ENCODE results near the gene TNNI2. TPM values are rescaled to one million over a fixed set of nuclear protein-coding genes. Genes with fewer than 3 reads are reported as not detected.

TNNI2 gene
- polyA plus RNA-seq, 4 donors, result 0.20 to 1.3 (median 0.77) TPM

DNA sequence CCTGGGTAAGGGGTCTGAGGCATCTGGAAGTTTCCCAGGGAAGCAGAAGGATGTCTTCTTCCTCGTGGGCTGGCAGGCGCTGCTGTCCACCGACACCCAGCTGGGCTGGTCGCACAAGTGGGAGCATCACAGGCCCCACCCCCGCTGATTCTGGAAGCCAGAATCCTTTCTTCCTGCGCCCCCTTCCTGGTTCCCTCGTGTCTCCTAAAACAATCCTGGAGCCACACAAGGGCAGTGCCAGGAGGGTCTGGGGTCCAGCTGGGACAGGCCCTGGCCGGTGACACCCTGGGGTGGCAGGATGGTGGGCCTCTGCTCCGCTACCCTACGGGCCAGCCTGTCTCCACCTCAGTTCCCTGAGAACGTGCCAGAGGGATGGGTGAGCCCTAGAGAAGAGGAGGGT is 18.3 kb downstream of the TNNI2 start:
- no peak for DNase-seq (ENCODE audit: low read depth in 4 of 4, low spot score in 2 of 4)

DNA sequence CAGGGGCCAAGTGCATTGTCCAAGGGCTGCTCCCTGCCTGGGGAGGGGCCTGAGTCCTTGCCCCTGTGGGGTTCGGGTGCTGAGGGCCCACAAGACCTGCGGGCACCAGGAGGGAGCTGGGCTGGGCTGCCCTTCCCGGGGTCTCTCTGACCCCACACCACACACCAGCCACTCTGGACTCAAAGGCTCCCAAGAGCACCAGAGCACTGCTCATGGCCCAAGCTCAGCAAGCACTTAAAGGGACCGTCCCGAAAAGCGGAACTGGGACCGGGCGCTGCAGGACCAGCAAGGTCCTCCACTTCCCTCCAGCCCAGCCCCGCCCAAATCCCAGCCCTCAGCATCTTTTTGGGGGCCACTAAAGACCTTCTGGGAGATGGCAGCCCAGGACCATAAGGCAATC is 19.4 kb downstream of the TNNI2 start:
- no peak for DNase-seq (ENCODE audit: low read depth in 4 of 4, low spot score in 2 of 4)

DNA sequence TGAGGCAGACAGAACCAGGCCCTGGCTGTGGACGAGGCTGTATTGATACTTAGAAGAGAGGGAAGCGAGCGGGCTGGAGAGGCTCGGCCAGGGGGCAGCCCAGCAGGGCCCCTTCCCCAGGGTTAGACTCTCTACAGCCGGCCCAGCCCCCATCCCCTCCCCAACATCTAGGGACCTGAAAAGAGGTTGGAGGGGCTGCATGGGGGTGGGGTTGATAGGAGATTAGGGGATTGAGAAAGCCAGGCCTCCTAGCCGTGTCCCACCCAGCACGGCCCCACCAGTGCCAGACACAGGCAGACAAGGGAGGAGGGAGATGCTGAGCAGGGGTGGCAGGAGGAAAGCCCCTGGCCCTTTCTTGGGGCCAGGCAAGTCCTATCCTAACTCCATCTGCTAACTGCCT is 19.8 kb downstream of the TNNI2 start:
- no peak for DNase-seq (ENCODE audit: low read depth in 4 of 4, low spot score in 2 of 4)

DNA sequence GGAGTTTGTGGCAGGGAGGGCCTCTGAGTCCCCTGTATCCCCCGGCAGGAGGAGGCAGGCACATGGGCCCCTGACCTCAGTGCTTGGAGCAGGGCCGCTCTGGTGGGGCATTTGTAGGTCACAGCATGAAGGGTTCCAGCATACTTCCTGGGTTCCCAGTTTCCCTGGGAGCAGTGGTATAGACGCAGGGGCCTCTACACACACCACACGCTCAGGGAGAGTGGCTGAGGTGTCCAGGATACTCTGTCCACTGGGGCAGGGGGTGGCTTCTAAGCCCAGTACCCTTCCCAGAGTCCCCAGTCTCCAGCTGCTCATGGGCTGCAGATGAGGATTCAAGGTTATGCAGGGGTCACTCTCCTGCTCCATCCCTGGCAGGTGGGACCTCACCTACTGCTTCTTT is 20.2 kb downstream of the TNNI2 start:
- DNase-seq (ENCODE audit: low read depth in 4 of 4, low spot score in 2 of 4), result no peak

GRCh38 chr11:1860108-1860507 is 21.3 kb downstream of the TNNI2 start:
- DNase-seq (ENCODE audit: low read depth in 4 of 4, low spot score in 2 of 4), result no peak

DNA sequence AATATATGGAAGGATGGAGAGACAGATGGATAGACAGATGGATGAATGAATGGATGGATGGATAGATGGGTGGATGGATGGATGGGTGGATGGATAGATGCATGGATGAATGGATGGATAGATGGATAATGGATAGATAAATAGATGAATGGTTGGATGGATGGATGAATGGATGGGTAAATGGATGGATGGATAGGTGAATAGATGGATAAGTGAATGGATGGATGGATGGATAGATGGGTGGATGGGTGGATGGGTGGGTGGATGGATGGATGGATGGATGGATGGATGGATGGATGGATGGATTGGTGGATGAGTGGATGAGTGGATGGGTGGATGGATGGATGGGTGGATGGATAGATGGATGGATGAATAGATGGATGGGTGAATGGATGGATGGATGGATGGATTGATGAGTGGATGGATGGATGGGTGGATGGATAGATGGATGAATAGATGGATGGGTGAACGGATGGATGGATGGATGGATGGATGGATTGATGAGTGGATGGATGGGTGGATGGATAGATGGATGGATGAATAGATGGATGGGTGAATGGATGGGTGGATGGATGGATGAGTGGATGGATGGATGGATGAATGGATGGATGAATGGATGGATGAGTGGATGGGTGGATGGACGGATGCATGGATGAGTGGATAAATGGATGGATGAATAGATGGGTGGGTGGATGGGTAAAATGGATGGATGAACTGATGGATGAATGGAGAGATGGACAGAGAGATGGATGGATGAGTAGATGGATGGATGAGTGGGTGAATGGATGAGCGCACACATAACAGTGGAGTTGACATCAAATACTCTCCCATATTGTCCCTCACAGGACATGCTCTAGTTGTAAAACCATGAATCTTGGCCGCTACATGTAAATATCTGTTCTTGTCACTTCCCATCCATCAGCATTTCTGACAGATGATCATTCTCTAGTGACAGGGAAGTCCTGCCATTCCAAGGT is 22.9 kb downstream of the TNNI2 start:
- no peak for DNase-seq (ENCODE audit: low read depth in 4 of 4, low spot score in 2 of 4)

DNA sequence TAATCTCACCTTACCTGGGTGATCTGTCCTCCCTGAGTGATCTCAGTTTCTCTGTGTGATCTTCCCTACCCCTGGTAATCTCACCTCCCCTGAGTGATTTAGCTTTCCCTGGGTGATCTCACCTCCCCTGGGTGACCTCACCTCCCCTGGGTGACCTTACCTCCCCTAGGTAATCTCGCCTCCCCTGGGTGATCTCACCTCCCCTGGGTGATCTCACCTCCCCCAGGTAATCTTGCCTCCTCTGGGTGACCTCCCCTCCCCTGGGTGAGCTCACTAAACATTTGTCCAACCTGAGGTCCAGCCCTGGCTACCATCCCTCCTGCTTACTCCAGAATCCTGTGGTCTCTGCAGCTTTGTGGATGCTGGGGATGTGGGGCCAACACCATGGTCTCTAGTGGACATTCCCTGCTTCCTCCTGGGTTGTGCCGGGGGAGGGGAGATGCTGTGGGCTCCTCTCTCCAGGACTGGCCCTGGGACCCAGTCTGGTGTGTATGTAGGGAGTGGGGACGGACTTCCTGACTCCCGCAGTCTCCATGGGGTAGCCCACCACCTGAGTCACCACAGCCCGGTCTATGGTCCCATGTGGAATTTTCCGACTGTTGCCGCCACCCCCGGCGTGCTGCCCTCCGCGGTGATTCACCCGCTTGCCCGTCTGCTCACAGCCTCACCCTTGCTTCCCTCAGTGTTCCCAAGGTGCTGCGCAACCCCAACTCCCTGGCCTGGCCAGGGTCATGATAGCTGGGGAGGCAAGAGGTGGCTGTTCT is 24.0 kb downstream of the TNNI2 start:
- no peak for DNase-seq (ENCODE audit: low read depth in 4 of 4, low spot score in 2 of 4)

DNA sequence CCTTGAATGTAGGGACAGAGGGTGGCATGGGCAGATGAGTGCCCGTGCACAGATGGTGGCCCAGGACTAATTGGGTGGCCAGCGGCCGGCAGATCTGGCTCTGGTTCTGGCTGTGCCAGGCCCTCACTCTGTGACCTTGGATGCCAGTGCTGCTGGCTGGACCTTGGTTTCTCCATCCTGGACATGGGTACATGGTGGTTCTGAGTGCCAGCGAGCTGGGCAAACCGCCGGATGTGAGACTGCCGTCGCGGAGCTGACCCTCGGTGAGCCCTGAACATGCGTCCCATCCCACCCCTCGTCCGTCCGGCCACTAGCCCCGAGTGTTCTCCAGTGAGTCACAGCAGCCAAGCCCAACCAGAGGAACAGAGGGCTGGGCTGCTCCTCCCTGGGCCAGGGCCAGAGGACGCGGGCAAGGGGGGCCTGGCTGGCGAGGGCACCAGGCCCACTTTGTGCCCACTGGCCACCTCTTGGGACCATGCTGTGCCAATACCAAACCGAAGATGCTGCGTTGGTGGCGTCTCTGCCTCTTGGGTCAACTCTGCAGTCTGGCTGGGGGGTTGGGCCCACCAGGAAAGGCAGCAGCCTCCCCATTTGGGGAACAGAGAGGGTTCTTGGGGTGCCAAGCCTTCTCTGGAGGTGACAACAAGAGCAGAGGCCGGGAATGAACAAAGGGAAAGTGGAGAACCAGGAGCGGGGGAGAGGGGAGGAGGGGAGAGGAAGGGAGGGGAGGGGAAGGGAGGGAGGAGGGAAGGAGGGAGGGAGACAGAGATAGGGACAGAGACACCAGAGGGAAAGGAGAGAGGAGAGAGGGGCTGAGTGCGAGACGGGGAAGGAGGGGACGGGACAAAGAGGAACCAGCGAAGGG is 24.8 kb downstream of the TNNI2 start:
- no peak for DNase-seq (ENCODE audit: low read depth in 4 of 4, low spot score in 2 of 4)

DNA sequence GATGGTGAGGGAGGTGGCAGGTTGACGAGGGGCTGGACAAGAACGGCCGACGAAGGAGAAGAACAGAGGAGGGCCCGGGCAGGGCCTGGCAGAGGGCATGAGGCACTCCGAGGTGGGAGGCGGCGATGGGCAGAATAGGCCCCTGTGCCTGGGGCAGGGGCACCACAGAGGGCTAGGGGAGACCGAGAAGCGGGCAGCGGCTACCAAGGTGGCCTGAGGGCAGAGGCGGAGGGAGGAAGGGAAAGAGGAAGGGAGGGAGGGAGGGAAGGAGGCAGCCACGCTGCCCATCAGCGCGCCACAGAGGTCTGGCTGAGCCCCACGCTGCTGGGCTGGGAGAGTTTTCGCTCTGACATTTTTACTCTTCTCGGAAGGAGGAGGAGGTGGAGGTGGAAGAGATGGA is 25.4 kb downstream of the TNNI2 start:
- DNase-seq (ENCODE audit: low read depth in 4 of 4, low spot score in 2 of 4), result no peak

DNA sequence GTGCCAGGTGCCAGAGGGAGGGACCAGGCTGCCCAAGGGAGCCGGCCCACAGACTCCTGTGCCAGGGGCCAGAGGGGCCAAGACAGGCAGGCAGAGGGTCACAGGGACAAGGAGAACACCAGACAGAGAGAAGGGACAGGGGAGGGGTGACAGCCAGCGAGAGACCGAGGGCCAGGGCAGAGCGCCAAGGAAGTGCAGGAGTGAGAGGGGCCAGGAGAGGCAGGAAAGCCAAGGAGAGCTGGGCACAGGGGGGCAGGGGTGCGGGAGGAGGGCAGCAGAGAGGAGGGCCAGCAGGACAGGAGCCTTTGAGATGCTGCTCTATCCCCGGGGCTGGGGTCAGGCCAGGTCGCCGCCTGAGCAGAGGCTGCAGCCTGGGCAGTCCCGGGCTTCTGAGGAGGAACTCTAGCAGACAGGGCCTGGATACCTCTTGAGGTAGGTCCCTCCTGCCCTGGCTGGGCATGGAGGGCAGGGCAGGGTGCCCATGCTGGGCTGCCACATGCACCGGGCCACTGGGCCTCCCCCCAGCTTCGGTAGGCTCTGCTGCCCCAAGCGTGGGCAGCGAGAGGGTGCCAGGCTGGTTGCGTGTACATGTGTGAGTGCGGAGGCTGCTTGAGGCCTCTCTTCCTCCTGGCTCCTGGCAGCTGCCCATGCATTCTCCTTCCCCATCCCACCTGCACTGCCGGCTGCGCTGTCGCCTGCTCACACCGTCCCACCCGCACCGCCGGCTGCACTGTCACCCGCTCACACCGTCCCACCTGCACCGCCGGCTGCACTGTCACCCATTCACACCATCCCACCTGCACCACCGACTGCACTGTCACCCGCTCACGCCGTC is 26.3 kb downstream of the TNNI2 start:
- no peak for DNase-seq (ENCODE audit: low read depth in 4 of 4, low spot score in 2 of 4)

GRCh38 chr11:1866226-1866625 is 27.4 kb downstream of the TNNI2 start:
- no peak for DNase-seq (ENCODE audit: low read depth in 4 of 4, low spot score in 2 of 4)

DNA sequence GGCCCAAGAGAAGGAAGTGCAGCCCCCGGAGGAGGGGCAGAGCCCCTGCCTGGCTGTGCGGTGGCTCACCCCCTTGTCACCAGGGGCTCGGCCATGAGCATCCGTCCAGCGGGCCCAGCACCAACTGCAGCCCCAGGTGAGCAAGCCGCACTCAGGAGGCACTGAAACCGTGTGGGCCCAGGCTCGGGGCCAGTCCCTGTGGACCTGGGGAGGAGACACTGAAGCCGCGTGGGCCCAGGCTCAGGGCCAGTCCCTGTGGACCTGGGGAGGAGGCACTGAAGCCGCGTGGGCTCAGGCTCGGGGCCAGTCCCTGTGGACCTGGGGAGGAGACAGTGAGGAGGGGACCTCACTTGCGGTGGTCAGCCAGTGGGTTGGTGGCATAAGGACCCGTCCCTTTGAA is 28.0 kb downstream of the TNNI2 start:
- DNase-seq (ENCODE audit: low read depth in 4 of 4, low spot score in 2 of 4), result no peak

DNA sequence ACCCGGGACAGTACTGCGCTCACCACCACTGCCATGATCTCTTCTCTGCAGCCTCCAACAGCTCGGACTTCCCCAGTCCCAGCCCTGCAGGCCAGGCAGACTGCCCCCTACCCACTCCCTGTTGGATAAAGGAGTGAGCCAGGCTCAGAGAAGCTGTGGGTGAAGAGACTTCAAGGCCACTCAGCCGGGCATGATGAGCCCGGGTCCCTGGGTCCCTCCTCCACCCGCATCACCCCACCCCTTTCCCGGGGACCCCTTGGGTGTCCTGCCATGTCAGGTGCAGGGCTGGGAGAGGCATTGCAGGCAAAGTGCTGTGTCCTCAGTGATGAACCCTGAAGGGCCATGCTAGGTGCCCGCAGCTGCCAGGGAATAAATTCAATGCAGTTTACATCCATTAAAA is 28.6 kb downstream of the TNNI2 start:
- DNase-seq (ENCODE audit: low read depth in 4 of 4, low spot score in 2 of 4), result no peak

GRCh38 chr11:1868056-1868635 is 29.4 kb downstream of the TNNI2 start:
- no peak for DNase-seq (ENCODE audit: low read depth in 4 of 4, low spot score in 2 of 4)

GRCh38 chr11:1868636-1869291 is 30.0 kb downstream of the TNNI2 start:
- no peak for DNase-seq (ENCODE audit: low read depth in 4 of 4, low spot score in 2 of 4)

- DNase-seq (ENCODE audit: low read depth in 4 of 4, low spot score in 2 of 4), result no peak
Measured at GRCh38 chr11:1869427-1870325, 30.9 kb downstream of the TNNI2 start.

DNA sequence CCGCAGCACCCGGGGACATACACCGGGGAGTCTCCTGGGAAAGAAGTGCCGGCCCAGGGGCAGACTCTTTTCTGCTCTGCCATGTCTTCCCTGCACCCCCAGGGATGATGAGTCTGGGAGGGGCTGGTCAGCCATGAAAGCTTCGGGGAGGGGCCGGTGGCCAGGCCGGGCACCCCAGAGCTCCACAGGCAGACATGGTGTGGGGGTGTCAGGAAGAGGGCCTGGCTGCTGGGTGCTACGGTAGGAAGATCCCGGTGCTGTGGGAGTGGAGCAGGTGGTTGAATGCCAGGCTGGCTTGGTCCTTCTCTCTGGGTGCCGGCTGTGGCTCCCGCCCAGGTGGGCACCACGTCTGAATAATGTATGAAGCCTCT is 31.5 kb downstream of the TNNI2 start:
- DNase-seq (ENCODE audit: low read depth in 4 of 4, low spot score in 2 of 4), result no peak

All from left renal cortex interstitium (tissue), 4 donors.